Activated CD8-positive, alpha-beta memory T cell treated with anti-CD3 and anti-CD28 coated beads, Interleukin-2, amount 50 U/mL, for 1 hour (primary cell): ENCODE measurements around the gene PREP.
"Not testable (repeated sequence)": the region's sequence is repeated elsewhere in the genome, so short reads cannot be mapped to it uniquely, and the experiment has no call there.

Source experiments
- DNase-seq: peaks from one replicate; pipeline ENCODE4 v3.0.0-alpha.2; 2020; ENCODE audit errors: extremely low read depth

Gene PREP

DNA sequence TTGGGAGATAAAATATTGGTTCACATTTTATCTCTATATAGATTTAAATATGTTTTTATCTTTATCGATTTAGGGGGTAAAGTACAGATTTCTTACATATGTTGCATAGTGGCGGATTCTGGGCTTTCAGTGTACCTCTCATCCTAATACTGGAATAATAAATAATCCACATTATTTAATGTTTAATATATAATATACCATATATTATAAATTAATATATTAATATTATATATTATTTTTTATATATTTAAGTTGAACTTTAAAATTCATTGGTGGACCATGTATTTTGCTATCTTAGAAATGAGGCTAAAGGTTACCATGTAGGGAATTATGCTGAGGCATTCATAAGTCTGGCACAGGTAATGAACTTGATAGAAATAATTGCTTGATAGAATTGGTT, 133.5 kb downstream of the PREP start:
- DNase-seq = no peak

DNA sequence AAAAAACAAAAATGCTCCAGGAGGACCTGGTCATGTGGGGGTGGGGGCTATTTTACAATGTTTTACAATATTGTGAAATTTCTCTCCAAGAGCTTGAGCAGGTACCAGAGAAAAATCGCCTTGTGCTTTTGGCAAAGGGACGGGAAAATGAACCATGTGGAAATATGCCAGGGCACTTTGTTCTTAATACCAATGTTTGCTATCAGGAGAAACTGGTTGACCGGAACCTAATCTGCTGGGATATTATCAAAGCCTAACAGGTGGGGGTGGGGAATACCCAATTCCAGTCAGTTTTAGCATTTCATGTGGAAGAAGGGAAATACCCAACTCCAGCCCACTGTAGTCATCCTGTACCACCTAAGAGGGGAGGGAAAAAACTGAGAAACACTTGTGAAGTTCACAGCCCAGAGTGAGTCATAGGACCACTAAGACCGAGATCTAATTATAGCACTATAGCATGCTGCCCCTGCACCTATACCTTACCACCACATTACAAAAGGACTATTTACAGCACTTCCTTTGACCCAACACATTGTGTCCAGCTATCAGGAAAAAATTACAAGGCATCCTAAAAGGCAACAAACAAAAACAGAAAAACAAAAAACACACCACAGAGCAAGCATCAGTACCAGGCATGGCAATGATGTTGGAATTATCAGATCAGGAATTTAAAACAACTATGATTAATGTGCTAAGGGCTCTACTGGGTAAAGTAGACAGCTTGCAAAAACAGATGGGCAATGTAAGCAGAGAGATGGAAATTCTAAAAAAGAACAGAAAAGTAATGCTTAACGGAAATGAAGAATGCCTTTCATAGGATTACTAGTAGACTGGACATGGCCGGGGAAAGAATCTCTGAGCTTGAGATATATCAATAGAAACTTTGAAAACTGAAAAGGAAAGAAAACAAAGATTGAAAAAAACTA, 138.9 kb downstream of the PREP start:
- no peak for DNase-seq

DNA sequence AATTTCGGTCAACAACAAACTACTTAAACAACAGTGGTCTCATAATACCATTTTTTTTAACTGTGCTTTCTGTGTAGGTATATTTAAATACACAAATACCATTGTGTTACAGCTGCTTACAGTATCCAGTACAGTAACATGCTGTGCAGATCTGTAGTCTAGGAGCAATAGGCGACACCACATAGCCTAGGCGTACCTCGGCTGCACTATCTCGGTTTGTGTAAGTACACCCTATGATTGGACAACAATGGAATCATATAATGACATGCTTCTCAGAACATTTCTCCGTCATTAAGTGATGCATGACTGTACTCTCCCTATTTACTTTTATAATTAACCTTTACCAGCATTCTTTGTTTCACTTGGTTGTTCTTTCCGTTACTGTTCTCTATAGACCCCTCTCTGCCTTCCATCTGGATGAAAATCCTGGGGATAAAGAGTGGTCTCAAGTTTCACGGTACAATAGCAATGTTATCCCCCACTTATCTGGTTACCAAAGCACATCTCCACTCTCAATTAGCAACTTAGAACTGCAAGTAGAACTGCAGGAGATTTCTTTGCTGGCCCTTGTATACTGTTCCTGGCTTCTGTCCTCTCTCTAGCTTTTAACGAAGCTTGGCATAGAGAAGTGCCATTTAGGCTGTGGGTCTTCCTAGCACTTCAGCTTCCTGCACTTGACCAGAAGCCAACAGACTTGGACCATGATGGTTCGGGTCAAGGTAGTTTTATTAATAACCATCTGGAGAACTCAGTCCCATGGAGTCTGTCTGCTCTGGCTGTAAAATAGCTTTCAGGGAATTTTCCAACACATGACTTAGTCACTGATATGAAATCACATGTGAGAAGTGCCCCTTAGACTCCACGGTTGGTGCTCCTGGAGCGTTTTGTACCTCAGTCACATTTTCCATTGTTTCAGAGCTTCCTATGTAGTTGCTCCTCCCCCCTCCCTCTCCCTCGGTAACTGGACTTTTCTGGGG, 142.7 kb downstream of the PREP start:
- no peak for DNase-seq

GRCh38 chr6:105258816-105259215, 144.1 kb downstream of the PREP start:
- no peak for DNase-seq

DNA sequence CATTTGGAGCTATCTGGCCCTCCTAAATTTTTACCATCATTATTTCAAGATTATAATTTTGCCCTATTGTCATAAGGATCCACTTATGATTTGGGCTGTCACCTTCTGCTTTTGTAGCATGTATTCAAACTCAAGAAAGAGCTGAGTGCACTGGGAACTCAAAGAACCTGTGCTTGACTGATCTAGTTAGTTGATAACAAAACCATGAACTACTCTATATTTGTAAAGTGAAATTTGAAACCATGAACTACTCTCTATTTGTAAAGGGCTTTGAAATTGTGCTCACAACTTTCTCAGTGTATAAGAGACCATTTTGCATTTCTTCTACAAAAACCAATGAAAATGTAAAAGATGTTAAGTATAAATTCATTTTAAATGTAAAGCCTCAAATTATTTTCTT, 145.5 kb downstream of the PREP start:
- no peak for DNase-seq

- no peak for DNase-seq
Observed at GRCh38 chr6:105256619-105257018, 146.3 kb downstream of the PREP start.

DNA sequence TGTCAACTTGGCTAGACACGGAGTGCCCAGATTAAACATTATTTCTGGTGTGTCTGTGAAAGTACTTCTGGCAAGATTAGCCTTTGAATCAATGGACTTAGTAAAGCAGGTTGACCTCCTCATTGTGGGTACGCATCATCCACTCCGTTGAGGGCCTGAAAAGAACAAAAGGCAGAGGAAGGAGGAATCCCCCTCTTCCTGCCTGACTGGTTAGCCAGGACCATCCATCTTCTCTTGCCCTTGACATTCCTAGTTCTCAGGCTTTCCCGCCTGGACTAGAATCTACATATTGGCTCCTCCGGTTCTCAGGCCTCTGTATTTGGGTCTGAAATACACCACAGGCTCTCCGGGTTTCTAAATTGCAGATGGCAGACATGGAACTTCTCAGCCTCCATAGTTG, 149.1 kb downstream of the PREP start:
- DNase-seq = no peak

DNA sequence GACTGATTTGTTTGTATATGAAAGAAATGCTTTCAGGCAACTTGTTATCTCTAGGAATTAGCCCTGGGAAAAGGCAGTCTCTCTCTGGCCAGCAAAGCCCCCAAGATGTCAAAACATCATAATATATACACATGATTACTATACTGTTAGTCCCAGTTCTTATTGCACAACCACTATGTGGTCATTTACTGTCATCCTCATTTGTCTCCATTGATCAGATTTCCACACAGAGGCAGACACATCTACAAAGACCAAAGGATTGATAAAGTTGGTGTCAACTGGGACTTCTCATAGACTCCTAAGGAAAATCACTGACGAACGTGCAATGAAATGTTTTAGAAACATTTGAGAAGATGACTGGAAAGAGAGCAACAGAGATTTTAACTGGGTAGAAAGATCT, 151.2 kb downstream of the PREP start:
- no peak for DNase-seq

- no peak for DNase-seq
Observed at GRCh38 chr6:105250533-105250932, 152.3 kb downstream of the PREP start.

- no peak for DNase-seq
Observed at GRCh38 chr6:105243487-105243886, 159.4 kb downstream of the PREP start.

DNA sequence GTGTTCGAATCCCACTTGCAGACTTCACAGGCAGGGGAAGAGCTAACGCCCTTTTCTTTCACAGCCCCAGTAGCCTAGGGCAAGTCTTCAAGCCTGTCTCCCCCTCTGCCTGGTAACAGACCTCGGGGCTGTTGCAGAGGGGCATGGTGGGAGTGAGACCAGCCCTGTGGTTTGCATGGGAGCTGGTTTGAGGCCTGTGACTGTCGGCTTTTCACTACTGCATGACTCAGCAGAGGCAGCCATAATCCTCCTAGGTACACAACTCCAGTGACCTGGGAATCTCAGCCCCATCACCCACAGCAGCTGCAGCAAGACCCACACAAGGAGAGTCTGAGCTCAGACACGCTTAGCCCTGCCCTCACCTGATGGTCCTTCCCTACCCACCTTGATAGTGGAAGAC, 167.7 kb downstream of the PREP start:
- no peak for DNase-seq

DNA sequence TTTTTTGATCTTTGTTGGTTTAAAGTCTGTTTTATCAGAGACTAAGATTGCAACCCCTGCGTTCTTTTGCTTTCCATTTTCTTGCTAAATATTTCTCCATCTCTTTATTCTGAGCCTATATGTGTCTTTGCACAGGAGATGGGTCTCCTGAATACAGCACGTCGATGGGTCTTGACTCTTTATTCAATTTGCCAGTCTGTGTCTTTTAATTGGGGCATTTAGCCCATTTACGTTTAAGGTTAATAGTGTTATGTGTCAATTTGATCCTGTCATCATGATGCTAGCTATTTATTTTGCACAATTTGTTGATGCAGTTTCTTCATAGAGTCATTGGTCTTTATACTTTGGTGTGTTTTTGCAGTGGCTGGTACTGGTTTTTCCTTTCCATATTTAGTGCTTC, 171.1 kb downstream of the PREP start:
- DNase-seq = not testable (repeated sequence)
